ENCODE results near the gene IL22RA1.

The IL22RA1 gene

DNA sequence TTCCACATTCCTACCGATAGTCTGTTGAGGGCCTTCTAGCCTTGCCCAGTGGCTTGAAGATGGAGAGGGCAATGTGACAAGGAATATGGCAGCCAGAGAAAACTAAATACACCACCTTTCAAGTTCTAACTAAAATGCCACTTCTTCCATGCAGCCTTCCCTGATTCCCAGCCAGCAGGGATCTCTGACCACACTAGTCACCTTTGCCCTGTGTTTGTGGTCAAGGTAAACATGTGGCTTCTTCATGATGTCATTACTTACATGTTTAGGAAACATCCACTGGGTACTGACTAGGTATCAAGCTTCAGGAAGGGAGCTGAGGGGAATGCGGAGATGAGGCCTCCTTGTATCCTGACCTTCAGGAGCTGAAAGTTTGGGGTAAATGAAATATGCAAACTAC, 22.6 kb upstream of the IL22RA1 start:
- no peak for DNase-seq (ENCODE audit: low read depth)

GRCh38 chr1:24164004-24164403, 21.1 kb upstream of the IL22RA1 start:
- no peak for DNase-seq (ENCODE audit: low read depth)

DNA sequence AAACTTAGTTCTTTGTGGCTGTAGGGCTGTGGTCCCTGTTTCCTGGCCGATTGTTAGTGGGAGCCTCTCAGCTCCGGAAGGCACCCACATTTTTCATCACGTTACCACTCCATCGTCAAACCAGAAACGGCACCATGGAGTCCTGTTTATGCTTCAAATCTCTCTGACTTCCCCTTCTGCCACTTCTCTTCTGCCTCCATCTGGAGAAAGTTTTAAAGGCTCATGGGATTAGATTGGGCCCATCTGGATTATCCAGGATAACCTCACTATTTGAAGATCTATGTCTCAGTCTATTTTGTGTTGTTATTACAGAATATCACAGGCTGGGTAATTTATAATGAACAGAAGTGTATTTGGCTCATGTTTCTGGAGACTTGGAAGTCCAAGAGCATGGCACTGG, 19.3 kb upstream of the IL22RA1 start:
- no peak for DNase-seq (ENCODE audit: low read depth)

DNA sequence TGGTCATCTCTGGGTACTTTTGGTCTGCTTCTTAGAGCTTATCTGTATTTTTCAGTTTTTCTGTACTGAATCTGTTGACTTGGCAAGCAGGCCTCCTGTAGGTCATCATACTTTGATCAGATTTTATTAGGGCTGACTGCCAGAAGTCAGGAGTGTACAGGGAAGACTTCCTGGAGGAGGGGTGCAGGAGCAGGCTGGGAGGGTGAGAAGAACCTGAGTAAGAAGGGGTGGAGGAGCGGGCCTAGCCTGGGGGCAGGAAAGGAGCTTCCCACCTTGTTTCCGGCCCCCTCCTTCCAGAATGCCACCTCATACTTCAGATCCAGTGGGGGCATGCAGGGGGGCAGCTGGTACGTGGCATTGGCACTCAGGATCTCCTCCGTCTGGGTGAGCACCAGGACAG, 18.3 kb upstream of the IL22RA1 start:
- DNase-seq (ENCODE audit: low read depth): no peak

DNA sequence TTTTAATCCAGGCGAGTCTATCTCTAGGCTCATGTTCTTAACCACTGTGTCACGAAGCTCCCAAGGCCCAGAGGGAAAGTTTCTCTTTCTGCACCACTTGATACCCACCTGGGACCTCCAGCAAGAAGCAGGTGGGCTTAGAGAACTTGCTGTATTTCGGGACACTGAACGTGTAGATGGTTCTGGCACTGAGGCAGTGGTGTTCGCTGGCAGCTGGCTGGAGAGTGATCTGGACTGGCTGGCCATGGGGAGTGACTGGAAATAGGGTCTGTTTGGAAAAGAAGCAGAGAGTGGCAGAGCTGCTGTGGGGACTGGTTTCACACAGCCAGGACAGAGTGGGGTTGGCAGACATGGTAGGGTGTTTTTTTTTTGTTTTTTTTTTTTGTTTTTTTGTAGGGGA, 16.4 kb upstream of the IL22RA1 start:
- DNase-seq (ENCODE audit: low read depth): no peak

GRCh38 chr1:24157918-24158481, 15.1 kb upstream of the IL22RA1 start:
- no peak for DNase-seq (ENCODE audit: low read depth)

- DNase-seq (ENCODE audit: low read depth): no peak
These were observed 13.8 kb upstream of the IL22RA1 start for GRCh38 chr1:24156542-24157260.

DNA sequence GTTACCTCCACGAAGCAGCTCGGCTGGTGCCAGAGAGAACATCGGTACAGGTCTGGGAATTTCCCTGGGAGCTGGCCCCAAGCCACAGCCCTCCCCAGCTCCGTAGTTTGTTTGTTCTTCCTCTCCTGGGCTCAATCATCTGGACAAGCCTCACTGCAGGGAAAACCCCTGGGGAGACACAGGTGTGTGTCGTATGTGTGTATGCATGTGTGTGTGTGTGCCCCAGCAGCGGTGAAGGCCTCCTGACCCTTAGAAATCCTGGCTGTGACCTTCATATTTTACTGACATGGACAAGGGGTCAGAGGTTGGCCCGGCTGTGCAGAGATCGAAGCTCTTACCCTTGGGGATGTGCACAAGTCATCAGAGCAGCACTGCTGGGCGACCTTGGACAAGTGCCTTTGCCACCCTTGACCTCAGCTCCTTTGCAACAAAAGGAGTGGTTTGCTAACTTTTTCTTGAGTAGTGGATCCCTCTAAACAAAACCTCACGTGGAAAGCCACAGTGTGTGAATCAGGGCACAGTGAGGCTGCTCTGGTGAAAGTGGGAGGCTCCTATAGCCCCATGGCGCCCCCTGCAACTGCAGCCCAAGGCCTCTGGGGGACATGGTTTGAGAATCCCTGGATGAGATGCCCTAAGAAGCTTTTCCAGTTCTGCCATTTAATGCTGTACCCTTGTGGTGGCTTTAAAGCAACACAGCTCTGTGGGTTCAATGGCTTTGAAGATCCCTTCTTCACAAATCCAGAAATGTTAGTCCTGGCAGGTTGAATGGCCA, 12.3 kb upstream of the IL22RA1 start:
- DNase-seq (ENCODE audit: low read depth): no peak

- no peak for DNase-seq (ENCODE audit: low read depth)
These were observed 11.3 kb upstream of the IL22RA1 start for GRCh38 chr1:24154215-24154614.

GRCh38 chr1:24152631-24153494, 9.9 kb upstream of the IL22RA1 start:
- no peak for DNase-seq (ENCODE audit: low read depth)

DNA sequence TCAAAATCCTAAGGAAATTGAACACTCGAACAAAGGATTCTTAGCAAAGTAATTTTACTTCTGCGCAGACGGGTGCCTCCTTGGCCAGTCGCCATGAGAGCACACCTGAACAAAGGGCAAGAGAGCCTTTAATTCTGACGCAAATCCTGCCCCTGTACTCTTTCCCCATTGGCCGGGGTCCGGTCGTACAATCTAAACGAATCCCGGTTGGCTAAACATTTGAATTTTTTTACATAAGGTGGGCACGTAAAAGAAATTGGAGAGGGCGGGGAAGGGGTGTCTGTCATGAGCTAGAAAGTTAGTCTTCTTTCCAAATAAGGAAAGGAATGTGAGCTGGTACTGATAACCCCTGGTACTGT, 8.2 kb upstream of the IL22RA1 start:
- no peak for DNase-seq (ENCODE audit: low read depth)

GRCh38 chr1:24150234-24151174, 7.6 kb upstream of the IL22RA1 start:
- peak; percentile 84 for DNase-seq (ENCODE audit: low read depth)

DNA sequence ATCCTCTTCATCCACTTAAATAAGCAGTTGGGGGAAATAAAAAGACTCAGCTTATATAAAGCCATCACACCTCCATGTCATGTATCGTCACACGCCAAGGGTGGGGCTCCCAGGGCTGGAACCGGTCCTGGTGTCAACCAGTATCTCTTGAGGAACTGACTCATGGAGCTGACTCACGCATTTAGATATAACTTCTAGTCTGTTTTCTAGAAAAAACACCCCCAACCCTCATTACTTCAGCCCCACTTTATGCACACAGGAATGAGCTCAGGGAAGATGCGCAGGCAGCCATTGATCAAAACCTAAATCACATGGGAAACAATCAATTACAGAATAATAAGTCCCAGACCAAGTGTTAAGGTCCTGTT, 6.9 kb upstream of the IL22RA1 start:
- no peak for DNase-seq (ENCODE audit: low read depth)

GRCh38 chr1:24147816-24148215, 4.9 kb upstream of the IL22RA1 start:
- DNase-seq (ENCODE audit: low read depth): no peak

DNA sequence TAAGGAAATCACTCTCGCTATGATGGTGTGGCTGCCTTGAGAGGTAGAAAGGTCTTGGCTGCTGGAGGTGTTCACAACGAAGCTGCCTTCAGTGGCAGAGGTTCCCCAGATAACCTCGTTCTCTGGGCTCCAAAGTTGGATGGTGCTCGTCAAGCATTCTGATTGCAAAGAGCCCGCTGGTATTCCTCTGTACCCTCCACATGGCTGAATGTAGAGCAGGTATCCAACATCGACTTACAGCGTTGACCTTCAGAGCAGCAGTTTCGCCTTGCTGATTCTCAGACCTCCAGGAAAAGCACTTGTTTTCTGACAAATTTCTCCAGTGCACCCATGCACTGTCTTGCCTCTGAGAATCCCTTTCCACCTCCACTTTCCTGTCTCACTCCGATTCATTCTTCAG, 4.3 kb upstream of the IL22RA1 start:
- DNase-seq (ENCODE audit: low read depth): no peak

DNA sequence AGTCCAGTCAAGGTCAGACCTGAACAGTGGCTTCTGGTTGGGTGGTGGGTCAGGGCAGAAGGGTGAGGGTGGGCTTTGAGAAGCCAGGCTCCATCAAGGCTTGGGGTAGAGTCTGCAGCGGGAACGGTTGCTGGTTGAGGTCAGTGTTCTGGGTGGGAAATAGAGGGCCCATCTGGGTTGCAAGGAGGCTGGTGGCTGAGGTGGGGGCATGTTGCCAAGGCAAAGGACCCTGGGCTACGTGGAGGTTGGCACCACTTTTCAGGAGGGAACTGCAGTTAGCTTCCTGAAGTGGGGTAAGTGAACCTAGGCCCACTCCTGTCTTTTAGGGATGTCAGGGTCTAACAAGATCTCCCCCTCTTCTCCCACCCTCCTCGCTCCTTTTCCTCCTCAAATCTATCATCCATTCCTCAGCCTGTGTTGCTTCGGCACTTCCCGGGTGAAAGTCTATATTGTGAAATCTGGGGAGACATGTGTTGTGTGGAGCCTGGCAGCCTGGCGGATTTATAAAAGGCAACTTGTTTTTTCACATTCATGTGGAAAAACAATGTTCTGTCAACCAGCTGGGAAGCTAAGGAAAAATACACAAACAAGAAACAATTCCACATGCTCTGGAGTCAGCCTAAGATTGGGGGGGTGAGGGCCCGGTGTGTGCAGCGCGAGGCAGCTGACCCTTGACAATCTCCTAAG, 1.5 kb downstream of the IL22RA1 start:
- no peak for DNase-seq (ENCODE audit: low read depth)

- DNase-seq (ENCODE audit: low read depth): no peak
These were observed 2.2 kb downstream of the IL22RA1 start for GRCh38 chr1:24140741-24141181.

DNA sequence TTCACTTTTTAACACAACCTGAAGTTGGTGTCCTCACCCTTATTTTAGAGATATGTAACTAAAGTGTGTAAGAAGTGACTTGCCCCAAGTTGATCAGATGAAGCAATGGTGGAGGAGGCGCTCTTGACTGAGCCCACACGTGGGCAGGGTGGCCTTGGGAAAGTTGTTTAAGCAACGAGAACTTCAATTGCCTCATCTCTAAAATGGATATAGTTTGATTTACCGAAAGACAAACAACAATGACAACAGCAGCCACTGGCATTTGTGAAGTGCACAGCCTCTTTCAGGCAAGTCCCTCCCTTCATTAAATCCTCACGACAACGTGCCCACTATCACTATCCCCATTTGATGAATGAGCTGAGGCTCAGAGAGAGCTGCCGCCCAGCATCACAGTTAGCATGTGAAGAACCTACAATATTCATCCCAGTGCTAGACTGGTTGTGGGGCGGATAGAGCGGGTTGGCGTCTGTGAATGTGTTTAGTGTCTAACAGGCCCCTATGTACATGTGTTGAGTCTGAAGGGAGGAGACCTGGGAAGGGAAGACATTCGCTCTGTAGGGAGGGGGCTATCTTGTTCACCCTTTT, 3.0 kb downstream of the IL22RA1 start:
- DNase-seq (ENCODE audit: low read depth): no peak

DNA sequence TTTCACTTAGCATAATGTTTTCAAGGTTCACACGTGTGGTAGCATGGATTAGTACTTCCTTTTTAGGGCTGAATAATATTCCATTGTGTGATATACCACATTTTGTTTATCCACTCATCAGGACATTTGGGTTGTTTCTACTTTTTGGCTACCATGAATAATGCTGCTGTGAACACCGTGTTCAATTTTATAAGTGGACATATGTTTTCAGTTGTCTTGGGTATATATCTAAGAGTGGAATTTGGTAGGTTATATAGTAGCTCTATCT, 3.8 kb downstream of the IL22RA1 start:
- DNase-seq (ENCODE audit: low read depth): no peak

- no peak for DNase-seq (ENCODE audit: low read depth)
These were observed 4.3 kb downstream of the IL22RA1 start for GRCh38 chr1:24138476-24139221.
